SK-N-SH (cell line): ENCODE data around the gene CSNK1D.

Experiments used
- NFIC ChIP-seq: IDR thresholded peaks from 2 replicates; pipeline ENCODE4 v1.4.0; 2012; ENCODE audit warnings: borderline replicate concordance
- RFX5 ChIP-seq: IDR thresholded peaks from 2 replicates; pipeline ENCODE4 v1.6.1; 2012; ENCODE audit warnings: mild to moderate bottlenecking, improper control_type of control experiment, low read length
- TF ChIP-seq, protein P1 (sequence below): fragments of 200-600 bp; sonication (generic); IDR thresholded peaks from 2 replicates; pipeline ENCODE4 v1.6.1; 2017; ENCODE audit warnings: antibody characterized with exemption, mild to moderate bottlenecking, moderate library complexity

DNA sequence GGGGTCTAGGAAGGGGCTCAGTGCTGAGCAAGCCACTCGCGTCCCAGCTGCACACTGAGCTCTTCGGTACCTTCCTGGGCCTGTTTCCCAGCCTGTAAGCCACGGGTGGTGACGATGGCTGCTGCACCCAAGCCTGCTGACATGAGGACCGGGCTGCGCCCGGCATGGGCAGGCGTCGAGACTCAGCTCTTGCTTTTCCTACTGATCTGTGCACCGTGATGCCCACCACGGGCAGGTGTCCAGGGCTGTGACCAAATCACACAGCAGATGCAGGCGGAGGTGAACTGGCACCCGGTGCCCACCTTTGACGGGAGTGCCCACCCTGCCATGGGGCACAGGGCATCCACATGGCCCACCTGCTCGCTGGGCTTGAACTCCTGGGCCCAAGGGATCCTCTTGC lies 78.7 kb downstream of the CSNK1D start:
- no peak for TF ChIP-seq NFIC
- TF ChIP-seq, protein P1, sequence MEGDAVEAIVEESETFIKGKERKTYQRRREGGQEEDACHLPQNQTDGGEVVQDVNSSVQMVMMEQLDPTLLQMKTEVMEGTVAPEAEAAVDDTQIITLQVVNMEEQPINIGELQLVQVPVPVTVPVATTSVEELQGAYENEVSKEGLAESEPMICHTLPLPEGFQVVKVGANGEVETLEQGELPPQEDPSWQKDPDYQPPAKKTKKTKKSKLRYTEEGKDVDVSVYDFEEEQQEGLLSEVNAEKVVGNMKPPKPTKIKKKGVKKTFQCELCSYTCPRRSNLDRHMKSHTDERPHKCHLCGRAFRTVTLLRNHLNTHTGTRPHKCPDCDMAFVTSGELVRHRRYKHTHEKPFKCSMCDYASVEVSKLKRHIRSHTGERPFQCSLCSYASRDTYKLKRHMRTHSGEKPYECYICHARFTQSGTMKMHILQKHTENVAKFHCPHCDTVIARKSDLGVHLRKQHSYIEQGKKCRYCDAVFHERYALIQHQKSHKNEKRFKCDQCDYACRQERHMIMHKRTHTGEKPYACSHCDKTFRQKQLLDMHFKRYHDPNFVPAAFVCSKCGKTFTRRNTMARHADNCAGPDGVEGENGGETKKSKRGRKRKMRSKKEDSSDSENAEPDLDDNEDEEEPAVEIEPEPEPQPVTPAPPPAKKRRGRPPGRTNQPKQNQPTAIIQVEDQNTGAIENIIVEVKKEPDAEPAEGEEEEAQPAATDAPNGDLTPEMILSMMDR, result no peak
- no peak for TF ChIP-seq RFX5
